Smooth muscle cell (in vitro differentiated cells): Measurements from ENCODE around the gene ZNF329. TPM values are rescaled to one million over a fixed set of nuclear protein-coding genes. Genes with fewer than 3 reads are reported as not detected.

ENCODE experiments used
- DNase-seq: peaks from one replicate; lab custom pipeline; 2025; ENCODE audit not compliant: unreplicated experiment; lab: John Stamatoyannopoulos, UW
- H2AFZ ChIP-seq: fragments of 200-600 bp; sonication (generic); 2 replicates; pipeline ENCODE4 v1.6.0; 2016; ENCODE audit warnings: antibody characterized with exemption, low read depth, mild to moderate bottlenecking
- H3F3A ChIP-seq: fragments of 200-600 bp; sonication (generic); 2 replicates; pipeline ENCODE4 v1.6.0; 2017; ENCODE audit warnings: antibody characterized with exemption, low read depth
- H3K27ac ChIP-seq: fragments of 200-600 bp; sonication (generic); 2 replicates; pipeline ENCODE4 v1.5.1; 2016; ENCODE audit warnings: low read depth, mild to moderate bottlenecking
- H3K27me3 ChIP-seq: fragments of 200-600 bp; sonication (generic); 2 replicates; pipeline ENCODE4 v1.6.1; 2016; ENCODE audit warnings: low read depth, mild to moderate bottlenecking
- H3K36me3 ChIP-seq: fragments of 200-600 bp; sonication (generic); 2 replicates; pipeline ENCODE4 v1.5.1; 2016; ENCODE audit warnings: low read depth
- H3K4me1 ChIP-seq: fragments of 200-600 bp; sonication (generic); 2 replicates; pipeline ENCODE4 v1.5.1; 2016; ENCODE audit warnings: low read depth
- H3K4me2 ChIP-seq: fragments of 200-600 bp; sonication (generic); 2 replicates; pipeline ENCODE4 v1.6.0; 2016; ENCODE audit warnings: mild to moderate bottlenecking
- H3K4me3 ChIP-seq: fragments of 200-600 bp; sonication (generic); 2 replicates; pipeline ENCODE4 v1.5.1; 2016; ENCODE audit warnings: mild to moderate bottlenecking
- H3K79me2 ChIP-seq: fragments of 200-600 bp; sonication (generic); 2 replicates; pipeline ENCODE4 v1.6.0; 2016; ENCODE audit warnings: low read depth, mild to moderate bottlenecking
- H3K9ac ChIP-seq: fragments of 200-600 bp; sonication (generic); 2 replicates; pipeline ENCODE4 v1.6.0; 2016; ENCODE audit warnings: low read depth
- H3K9me3 ChIP-seq: fragments of 200-600 bp; sonication (generic); replicated peaks from 2 replicates; pipeline ENCODE4 v1.5.1; 2016; ENCODE audit warnings: low read depth
- H4K20me1 ChIP-seq: fragments of 200-600 bp; sonication (generic); 2 replicates; pipeline ENCODE4 v1.6.0; 2016; ENCODE audit warnings: low read depth
- WGBS: methylation state at CpG from one replicate; pipeline ENCODE4 v1.1.7; 2016; ENCODE audit warnings: low lambda C conversion rate; 5-methylcytosine and 5-hydroxymethylcytosine counted together
- polyA plus RNA-seq: library from polyadenylated mRNA; unstranded; fragments of >200 nt; fragmentation: Nextera tagmentation; extraction: Ambion mirVana; gene quantifications from 2 replicates; pipeline ENCODE4 v1.2.1, GENCODE V29; 2016
- total RNA-seq: library from RNA; depleted of rRNA; stranded (reverse); fragments of >200 nt; gene quantifications from 2 replicates; pipeline ENCODE4 v1.2.3, GENCODE V29; 2014
- TF ChIP-seq, protein P1 (sequence below): fragments of 200-600 bp; sonication (generic); IDR thresholded peaks from 2 replicates; pipeline ENCODE4 v1.5.1; 2017; ENCODE audit warnings: borderline replicate concordance, mild to moderate bottlenecking, antibody characterized with exemption; ENCODE audit not compliant: insufficient read depth, poor library complexity, severe bottlenecking

ZNF329 gene
- total and polyA plus RNA-seq, 2 experiments from 2014 or later, result 2.3 to 22.3 TPM

DNA sequence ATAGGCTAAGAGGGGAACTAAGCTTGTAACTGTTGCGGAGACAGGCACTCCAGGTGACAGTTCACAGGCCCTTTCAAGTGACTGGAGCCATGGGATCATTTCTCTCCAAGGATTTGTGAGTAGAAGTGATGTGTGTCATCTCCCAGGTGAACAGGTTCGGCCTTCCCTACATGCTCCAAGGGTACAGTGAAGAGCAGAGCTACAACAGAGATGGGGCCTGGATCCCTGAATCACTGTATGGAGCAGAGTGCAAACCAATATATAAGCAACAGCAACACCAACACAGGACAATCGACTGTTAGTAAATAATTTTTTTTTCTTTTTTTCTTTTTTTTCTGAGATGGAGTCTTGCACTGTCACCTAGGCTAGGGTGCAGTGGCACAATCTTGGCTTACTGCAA is 67.6 kb downstream of the ZNF329 start:
- TF ChIP-seq, protein P1, sequence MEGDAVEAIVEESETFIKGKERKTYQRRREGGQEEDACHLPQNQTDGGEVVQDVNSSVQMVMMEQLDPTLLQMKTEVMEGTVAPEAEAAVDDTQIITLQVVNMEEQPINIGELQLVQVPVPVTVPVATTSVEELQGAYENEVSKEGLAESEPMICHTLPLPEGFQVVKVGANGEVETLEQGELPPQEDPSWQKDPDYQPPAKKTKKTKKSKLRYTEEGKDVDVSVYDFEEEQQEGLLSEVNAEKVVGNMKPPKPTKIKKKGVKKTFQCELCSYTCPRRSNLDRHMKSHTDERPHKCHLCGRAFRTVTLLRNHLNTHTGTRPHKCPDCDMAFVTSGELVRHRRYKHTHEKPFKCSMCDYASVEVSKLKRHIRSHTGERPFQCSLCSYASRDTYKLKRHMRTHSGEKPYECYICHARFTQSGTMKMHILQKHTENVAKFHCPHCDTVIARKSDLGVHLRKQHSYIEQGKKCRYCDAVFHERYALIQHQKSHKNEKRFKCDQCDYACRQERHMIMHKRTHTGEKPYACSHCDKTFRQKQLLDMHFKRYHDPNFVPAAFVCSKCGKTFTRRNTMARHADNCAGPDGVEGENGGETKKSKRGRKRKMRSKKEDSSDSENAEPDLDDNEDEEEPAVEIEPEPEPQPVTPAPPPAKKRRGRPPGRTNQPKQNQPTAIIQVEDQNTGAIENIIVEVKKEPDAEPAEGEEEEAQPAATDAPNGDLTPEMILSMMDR, result no peak
- H2AFZ ChIP-seq, result no peak overlapping the region
- H3K79me2 ChIP-seq, result no peaks in the 10 kb centered on the region
- H3K9me3 ChIP-seq, result peaks cover 16% of the 10 kb centered on the region
- H3K4me1 ChIP-seq, result no peaks in the 10 kb centered on the region
- WGBS, result 91% methylated on average over 3 of the region's 3 CpGs
- no peak overlapping the region for H3K4me2 ChIP-seq
- no peaks in the 10 kb centered on the region for H3F3A ChIP-seq
- no peaks in the 10 kb centered on the region for H3K27me3 ChIP-seq
- no peak overlapping the region for H3K4me3 ChIP-seq
- no peaks in the 10 kb centered on the region for H4K20me1 ChIP-seq
- no peak overlapping the region for H3K9ac ChIP-seq
- no peaks in the 10 kb centered on the region for H3K36me3 ChIP-seq
- no peak for DNase-seq
- H3K27ac ChIP-seq, result no peak overlapping the region

DNA sequence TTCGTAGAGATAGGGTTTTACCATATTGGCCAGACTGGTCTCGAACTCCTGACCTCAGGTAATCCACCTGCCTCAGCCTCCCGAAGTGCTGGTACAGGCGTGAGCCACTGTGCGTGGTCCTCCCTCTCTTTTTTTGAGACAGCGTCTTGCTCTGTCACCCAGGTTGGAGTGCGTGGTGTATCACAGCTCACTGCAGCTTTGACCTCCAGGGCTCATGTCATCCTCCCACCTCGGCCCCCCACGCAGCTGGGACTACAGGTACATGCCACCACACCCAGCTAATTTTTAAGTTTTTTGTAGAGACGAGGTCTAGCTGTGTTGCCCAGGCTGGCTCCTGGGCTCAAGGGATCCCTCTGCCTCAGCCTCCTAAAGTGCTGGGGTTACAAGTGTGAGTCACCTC is 70.8 kb downstream of the ZNF329 start:
- Histone ChIP-seq H3K4me1 (no peaks in the 10 kb centered on the region), H3K4me3 (no peak overlapping the region), H3K4me2 (no peak overlapping the region), H3K79me2 (no peaks in the 10 kb centered on the region), H3F3A (no peaks in the 10 kb centered on the region), H3K27ac (no peak overlapping the region), H3K36me3 (no peaks in the 10 kb centered on the region), H3K9ac (no peak overlapping the region), H3K9me3 (peaks cover 16% of the 10 kb centered on the region), H4K20me1 (no peaks in the 10 kb centered on the region), H3K27me3 (no peaks in the 10 kb centered on the region), H2AFZ (no peak overlapping the region)
- no peak for DNase-seq
- 91% methylated on average over 10 of the region's 10 CpGs for WGBS
- TF ChIP-seq, protein P1, result no peak

Other genes starting within 250 kb of the ZNF329 start
- 9.8 and 12.0 TPM in 2 replicates for gene ZNF417, start 234.2 kb downstream of the ZNF329 start, total RNA-seq
- gene ZNF417, start 234.2 kb downstream of the ZNF329 start, polyA plus RNA-seq, result 2.6 and 5.1 TPM in 2 replicates
- 7.5 and 10.2 TPM in 2 replicates for gene ZNF418, start 215.4 kb downstream of the ZNF329 start, total RNA-seq
- gene ZNF418, start 215.4 kb downstream of the ZNF329 start, polyA plus RNA-seq, result 1.6 and 1.8 TPM in 2 replicates
- gene ZNF256, start 203.1 kb downstream of the ZNF329 start, total RNA-seq, result 4.5 and 10.3 TPM in 2 replicates
- gene ZNF256, start 203.1 kb downstream of the ZNF329 start, polyA plus RNA-seq, result 3.2 and 4.0 TPM in 2 replicates
- gene C19orf18, start 176.3 kb downstream of the ZNF329 start, total RNA-seq, result 0.67 TPM in 1 of 2 replicates, not detected in the other
- gene C19orf18, start 176.3 kb downstream of the ZNF329 start, polyA plus RNA-seq, result 2.0 and 2.1 TPM in 2 replicates
- 15.7 and 18.6 TPM in 2 replicates for gene ZNF606, start 148.0 kb downstream of the ZNF329 start, total RNA-seq
- gene ZNF606, start 148.0 kb downstream of the ZNF329 start, polyA plus RNA-seq, result 5.2 and 8.6 TPM in 2 replicates
- 1.8 TPM in 1 of 2 replicates, not detected in the other for gene ZSCAN1, start 116.8 kb downstream of the ZNF329 start, total RNA-seq
- gene ZSCAN1, start 116.8 kb downstream of the ZNF329 start, polyA plus RNA-seq, result 0.94 and 1.4 TPM in 2 replicates
- 3.7 and 4.8 TPM in 2 replicates for gene ZNF135, start 91.5 kb downstream of the ZNF329 start, total RNA-seq
- gene ZNF135, start 91.5 kb downstream of the ZNF329 start, polyA plus RNA-seq, result 3.2 and 3.6 TPM in 2 replicates
- 32.9 and 34.6 TPM in 2 replicates for gene ZSCAN18, start 52.6 kb downstream of the ZNF329 start, total RNA-seq
- 54.6 and 66.5 TPM in 2 replicates for gene ZSCAN18, start 52.6 kb downstream of the ZNF329 start, polyA plus RNA-seq
- gene ZNF274, start 32.3 kb upstream of the ZNF329 start, total RNA-seq, result 23.8 and 29.2 TPM in 2 replicates
- 27.2 and 29.5 TPM in 2 replicates for gene ZNF274, start 32.3 kb upstream of the ZNF329 start, polyA plus RNA-seq
- 25.6 and 144 TPM in 2 replicates for gene ZNF544, start 78.1 kb upstream of the ZNF329 start, total RNA-seq
- gene ZNF544, start 78.1 kb upstream of the ZNF329 start, polyA plus RNA-seq, result 12.9 and 21.4 TPM in 2 replicates
- 6.6 and 7.8 TPM in 2 replicates for gene ZNF8, start 128.2 kb upstream of the ZNF329 start, total RNA-seq
- gene ZNF8, start 128.2 kb upstream of the ZNF329 start, polyA plus RNA-seq, result 1.1 and 1.8 TPM in 2 replicates
- gene ERVK3-1, start 154.6 kb upstream of the ZNF329 start, total RNA-seq, result 46.4 and 93.9 TPM in 2 replicates
- 46.5 and 57.7 TPM in 2 replicates for gene ERVK3-1, start 154.6 kb upstream of the ZNF329 start, polyA plus RNA-seq
- 1.7 and 2.2 TPM in 2 replicates for gene ZSCAN22, start 176.2 kb upstream of the ZNF329 start, total RNA-seq
- 2.4 and 2.5 TPM in 2 replicates for gene ZSCAN22, start 176.2 kb upstream of the ZNF329 start, polyA plus RNA-seq
- gene A1BG, start 202.7 kb upstream of the ZNF329 start, total RNA-seq, result 77.8 and 92.3 TPM in 2 replicates
- 114 and 133 TPM in 2 replicates for gene A1BG, start 202.7 kb upstream of the ZNF329 start, polyA plus RNA-seq
- gene ZNF497, start 212.0 kb upstream of the ZNF329 start, total RNA-seq, result 0.58 and 1.3 TPM in 2 replicates
- gene ZNF497, start 212.0 kb upstream of the ZNF329 start, polyA plus RNA-seq, result 4.6 and 6.1 TPM in 2 replicates
- 4.4 and 5.9 TPM in 2 replicates for gene ZNF837, start 230.2 kb upstream of the ZNF329 start, total RNA-seq
- 7.8 and 8.4 TPM in 2 replicates for gene ZNF837, start 230.2 kb upstream of the ZNF329 start, polyA plus RNA-seq
- 1,602 and 1,773 TPM in 2 replicates for gene RPS5, start 236.5 kb upstream of the ZNF329 start, total RNA-seq
- gene RPS5, start 236.5 kb upstream of the ZNF329 start, polyA plus RNA-seq, result 650 and 684 TPM in 2 replicates
- gene RNF225, start 244.9 kb upstream of the ZNF329 start, total RNA-seq, result not detected in 2 replicates
- gene RNF225, start 244.9 kb upstream of the ZNF329 start, polyA plus RNA-seq, result 0.96 and 2.2 TPM in 2 replicates